ENCODE data around the gene PCNT. TPM values are rescaled to one million over a fixed set of nuclear protein-coding genes. Genes with fewer than 3 reads are reported as not detected.

Gene PCNT
- total and polyA plus RNA-seq, 9 of the 15 experiments (the other 6 are each of a cell fraction or from before 2014, with no cell fraction given): 9.1 to 53.5 (median 31.3) TPM

DNA sequence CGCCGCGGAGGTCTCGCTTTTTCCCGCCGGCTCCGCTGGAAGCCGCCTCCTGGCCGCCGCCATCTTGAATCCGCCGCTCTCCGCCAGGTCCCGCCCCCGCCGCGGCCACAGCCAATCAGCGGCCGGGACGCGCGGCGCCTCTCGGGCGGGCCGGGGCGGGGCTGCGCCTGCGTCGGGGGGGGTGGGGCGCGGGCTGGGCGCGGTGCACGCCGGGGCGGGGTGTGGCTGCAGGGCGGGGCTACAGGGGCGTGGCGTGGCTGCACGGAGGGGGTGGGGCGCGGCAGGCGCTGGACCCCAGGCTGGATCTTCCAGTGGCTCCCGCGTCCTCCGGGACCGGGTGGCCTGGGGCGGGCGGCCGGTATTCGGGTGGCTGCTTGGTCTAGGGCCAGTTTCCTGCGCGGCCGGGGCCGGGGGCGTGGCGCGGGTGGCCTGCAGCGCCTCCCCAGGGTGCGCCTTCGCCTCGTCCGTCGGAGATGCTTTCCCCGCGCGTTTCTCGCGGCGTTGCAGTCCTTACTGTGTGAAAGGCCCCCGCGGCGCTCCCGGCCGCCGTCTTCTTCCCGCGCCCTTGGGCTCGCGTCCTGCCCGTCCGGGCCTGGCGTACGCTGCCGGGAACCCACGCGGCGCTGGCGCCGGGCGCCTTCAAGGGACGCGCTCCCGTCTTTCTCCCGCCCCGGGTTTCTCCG lies 575 bp downstream of the PCNT start (continued):
- TF ChIP-seq, protein P1, sequence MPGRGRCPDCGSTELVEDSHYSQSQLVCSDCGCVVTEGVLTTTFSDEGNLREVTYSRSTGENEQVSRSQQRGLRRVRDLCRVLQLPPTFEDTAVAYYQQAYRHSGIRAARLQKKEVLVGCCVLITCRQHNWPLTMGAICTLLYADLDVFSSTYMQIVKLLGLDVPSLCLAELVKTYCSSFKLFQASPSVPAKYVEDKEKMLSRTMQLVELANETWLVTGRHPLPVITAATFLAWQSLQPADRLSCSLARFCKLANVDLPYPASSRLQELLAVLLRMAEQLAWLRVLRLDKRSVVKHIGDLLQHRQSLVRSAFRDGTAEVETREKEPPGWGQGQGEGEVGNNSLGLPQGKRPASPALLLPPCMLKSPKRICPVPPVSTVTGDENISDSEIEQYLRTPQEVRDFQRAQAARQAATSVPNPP (IDR thresholded peaks at IDR 0.05; ENCODE audit: borderline replicate concordance, insufficient read depth, insufficient read length): no peak
- TF ChIP-seq, protein P2, sequence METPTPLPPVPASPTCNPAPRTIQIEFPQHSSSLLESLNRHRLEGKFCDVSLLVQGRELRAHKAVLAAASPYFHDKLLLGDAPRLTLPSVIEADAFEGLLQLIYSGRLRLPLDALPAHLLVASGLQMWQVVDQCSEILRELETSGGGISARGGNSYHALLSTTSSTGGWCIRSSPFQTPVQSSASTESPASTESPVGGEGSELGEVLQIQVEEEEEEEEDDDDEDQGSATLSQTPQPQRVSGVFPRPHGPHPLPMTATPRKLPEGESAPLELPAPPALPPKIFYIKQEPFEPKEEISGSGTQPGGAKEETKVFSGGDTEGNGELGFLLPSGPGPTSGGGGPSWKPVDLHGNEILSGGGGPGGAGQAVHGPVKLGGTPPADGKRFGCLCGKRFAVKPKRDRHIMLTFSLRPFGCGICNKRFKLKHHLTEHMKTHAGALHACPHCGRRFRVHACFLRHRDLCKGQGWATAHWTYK (CRISPR knock-in tag; IDR thresholded peaks at IDR 0.05): no peak; the same call in 1 of the 2 replicates
- TF ChIP-seq RBM15 (IDR thresholded peaks at IDR 0.05; ENCODE audit: insufficient read depth, low read length): no peak
- TF ChIP-seq BCL6 (CRISPR knock-in tag; IDR thresholded peaks at IDR 0.05): no peak
- TF ChIP-seq ZNF551 (CRISPR knock-in tag; IDR thresholded peaks at IDR 0.05): no peak
- TF ChIP-seq TRIM28 (IDR thresholded peaks at IDR 0.05): no peak
- no peak for TF ChIP-seq NRF1 (conservative IDR thresholded peaks at IDR 0.05 in 1 of 2, IDR thresholded peaks at IDR 0.05 in 1 of 2)
- TF ChIP-seq, protein P3, sequence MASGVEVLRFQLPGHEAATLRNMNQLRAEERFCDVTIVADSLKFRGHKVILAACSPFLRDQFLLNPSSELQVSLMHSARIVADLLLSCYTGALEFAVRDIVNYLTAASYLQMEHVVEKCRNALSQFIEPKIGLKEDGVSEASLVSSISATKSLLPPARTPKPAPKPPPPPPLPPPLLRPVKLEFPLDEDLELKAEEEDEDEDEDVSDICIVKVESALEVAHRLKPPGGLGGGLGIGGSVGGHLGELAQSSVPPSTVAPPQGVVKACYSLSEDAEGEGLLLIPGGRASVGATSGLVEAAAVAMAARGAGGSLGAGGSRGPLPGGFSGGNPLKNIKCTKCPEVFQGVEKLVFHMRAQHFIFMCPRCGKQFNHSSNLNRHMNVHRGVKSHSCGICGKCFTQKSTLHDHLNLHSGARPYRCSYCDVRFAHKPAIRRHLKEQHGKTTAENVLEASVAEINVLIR (CRISPR knock-in tag; IDR thresholded peaks at IDR 0.05): no peak
- no peak for TF ChIP-seq MCM2 (IDR thresholded peaks at IDR 0.05; ENCODE audit: low read depth)
- no peak for TF ChIP-seq NELFE (IDR thresholded peaks at IDR 0.05; ENCODE audit: insufficient read depth, insufficient read length)
- peak; percentile 28 for TF ChIP-seq CCNT2 (IDR thresholded peaks at IDR 0.05; ENCODE audit: borderline replicate concordance, extremely low read depth, insufficient read length, low read depth, low read length)
- TF ChIP-seq TAF1 (IDR thresholded peaks at IDR 0.05; ENCODE audit: control insufficient read depth, extremely low read depth, insufficient read depth, low read length, severe bottlenecking): peak; percentile 99
- no peak for TF ChIP-seq HEY1 (CRISPR knock-in tag; IDR thresholded peaks at IDR 0.05; ENCODE audit: borderline replicate concordance)
- peak; percentile 32 for TF ChIP-seq RBBP5 (IDR thresholded peaks at IDR 0.05; ENCODE audit: borderline replicate concordance, insufficient read depth, low read length, poor library complexity, severe bottlenecking)
- peak; percentile 77; the same call in 1 of the 2 replicates for TF ChIP-seq PHF8 (IDR thresholded peaks at IDR 0.05; ENCODE audit: borderline replicate concordance, low read length)
- TF ChIP-seq, protein P4, sequence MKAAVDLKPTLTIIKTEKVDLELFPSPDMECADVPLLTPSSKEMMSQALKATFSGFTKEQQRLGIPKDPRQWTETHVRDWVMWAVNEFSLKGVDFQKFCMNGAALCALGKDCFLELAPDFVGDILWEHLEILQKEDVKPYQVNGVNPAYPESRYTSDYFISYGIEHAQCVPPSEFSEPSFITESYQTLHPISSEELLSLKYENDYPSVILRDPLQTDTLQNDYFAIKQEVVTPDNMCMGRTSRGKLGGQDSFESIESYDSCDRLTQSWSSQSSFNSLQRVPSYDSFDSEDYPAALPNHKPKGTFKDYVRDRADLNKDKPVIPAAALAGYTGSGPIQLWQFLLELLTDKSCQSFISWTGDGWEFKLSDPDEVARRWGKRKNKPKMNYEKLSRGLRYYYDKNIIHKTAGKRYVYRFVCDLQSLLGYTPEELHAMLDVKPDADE (conservative IDR thresholded peaks at IDR 0.05; ENCODE audit: control insufficient read depth, low read depth, low read length): no peak; the same call in 1 of the 2 replicates
- TF ChIP-seq, protein P5, sequence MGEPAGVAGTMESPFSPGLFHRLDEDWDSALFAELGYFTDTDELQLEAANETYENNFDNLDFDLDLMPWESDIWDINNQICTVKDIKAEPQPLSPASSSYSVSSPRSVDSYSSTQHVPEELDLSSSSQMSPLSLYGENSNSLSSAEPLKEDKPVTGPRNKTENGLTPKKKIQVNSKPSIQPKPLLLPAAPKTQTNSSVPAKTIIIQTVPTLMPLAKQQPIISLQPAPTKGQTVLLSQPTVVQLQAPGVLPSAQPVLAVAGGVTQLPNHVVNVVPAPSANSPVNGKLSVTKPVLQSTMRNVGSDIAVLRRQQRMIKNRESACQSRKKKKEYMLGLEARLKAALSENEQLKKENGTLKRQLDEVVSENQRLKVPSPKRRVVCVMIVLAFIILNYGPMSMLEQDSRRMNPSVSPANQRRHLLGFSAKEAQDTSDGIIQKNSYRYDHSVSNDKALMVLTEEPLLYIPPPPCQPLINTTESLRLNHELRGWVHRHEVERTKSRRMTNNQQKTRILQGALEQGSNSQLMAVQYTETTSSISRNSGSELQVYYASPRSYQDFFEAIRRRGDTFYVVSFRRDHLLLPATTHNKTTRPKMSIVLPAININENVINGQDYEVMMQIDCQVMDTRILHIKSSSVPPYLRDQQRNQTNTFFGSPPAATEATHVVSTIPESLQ (CRISPR knock-in tag; IDR thresholded peaks at IDR 0.05): no peak; the same call in 1 of the 2 replicates
- no peak for TF ChIP-seq PTRF (tag; IDR thresholded peaks at IDR 0.05)
- TF ChIP-seq SMAD3 (CRISPR knock-in tag; conservative IDR thresholded peaks at IDR 0.05): no peak
- peak; percentile 27 for TF ChIP-seq HNRNPLL (IDR thresholded peaks at IDR 0.05; ENCODE audit: low read depth, low read length, poor library complexity, severe bottlenecking)
